ENCODE measurements around the gene NCAPH2.

NCAPH2 gene

GRCh38 chr22:50463188-50463900, 44.7 kb upstream of the NCAPH2 start:
- no peak for TF ChIP-seq CTCF (IDR thresholded peaks at IDR 0.05; ENCODE audit: extremely low read depth, insufficient read depth, missing control alignments)
- in situ Hi-C loops (cut with MboI; ENCODE audit: low pct_unique_long_range_greater_than_20kb, low sequenced_read_pairs, unreplicated experiment), result no loop called here

GRCh38 chr22:50464451-50464850, 43.6 kb upstream of the NCAPH2 start:
- no peak for DNase-seq (ENCODE audit: low spot score)
- in situ Hi-C loops (cut with MboI; ENCODE audit: low pct_unique_long_range_greater_than_20kb, low sequenced_read_pairs, unreplicated experiment), result no loop called here
- TF ChIP-seq CTCF (IDR thresholded peaks at IDR 0.05; ENCODE audit: extremely low read depth, insufficient read depth, missing control alignments), result no peak

More at GRCh38 chr22:50463188-50463900, 44.7 kb upstream of the NCAPH2 start:
- DNase-seq (ENCODE audit: low spot score), result no peak

GRCh38 chr22:50465066-50465930, 42.7 kb upstream of the NCAPH2 start:
- no peak for DNase-seq (ENCODE audit: low spot score)
- in situ Hi-C loops (cut with MboI; ENCODE audit: low pct_unique_long_range_greater_than_20kb, low sequenced_read_pairs, unreplicated experiment), result no loop called here

GRCh38 chr22:50467341-50467740, 40.7 kb upstream of the NCAPH2 start:
- no peak for DNase-seq (ENCODE audit: low spot score)
- in situ Hi-C loops (cut with MboI; ENCODE audit: low pct_unique_long_range_greater_than_20kb, low sequenced_read_pairs, unreplicated experiment), result no loop called here
- no peak for TF ChIP-seq CTCF (IDR thresholded peaks at IDR 0.05; ENCODE audit: extremely low read depth, insufficient read depth, missing control alignments)

More at GRCh38 chr22:50465066-50465930, 42.7 kb upstream of the NCAPH2 start:
- no peak for TF ChIP-seq CTCF (IDR thresholded peaks at IDR 0.05; ENCODE audit: extremely low read depth, insufficient read depth, missing control alignments)

GRCh38 chr22:50467773-50468440, 40.1 kb upstream of the NCAPH2 start:
- no peak for DNase-seq (ENCODE audit: low spot score)
- no peak for TF ChIP-seq CTCF (IDR thresholded peaks at IDR 0.05; ENCODE audit: extremely low read depth, insufficient read depth, missing control alignments)
- in situ Hi-C loops (cut with MboI; ENCODE audit: low pct_unique_long_range_greater_than_20kb, low sequenced_read_pairs, unreplicated experiment), result no loop called here

GRCh38 chr22:50468626-50469025, 39.4 kb upstream of the NCAPH2 start:
- TF ChIP-seq CTCF (IDR thresholded peaks at IDR 0.05; ENCODE audit: extremely low read depth, insufficient read depth, missing control alignments), result no peak
- DNase-seq (ENCODE audit: low spot score), result no peak
- in situ Hi-C loops (cut with MboI; ENCODE audit: low pct_unique_long_range_greater_than_20kb, low sequenced_read_pairs, unreplicated experiment), result no loop called here

All from GM13977 (cell line).